A204.1 (cell line): ENCODE data around the gene LDLRAD3.
"Not testable (repeated sequence)": the region's sequence is repeated elsewhere in the genome, so short reads cannot be mapped to it uniquely, and the experiment has no call there.

ENCODE experiments used
- FAIRE-seq: peaks from 2 replicates; lab custom pipeline; 2012; peaks lifted over from hg19 to GRCh38; lab: Jason Lieb, UNC

The LDLRAD3 gene

GRCh38 chr11:35943713-35944502 lies at the start of gene LDLRAD3:
Gene LDLRAD3 (plus strand): TSS chr11:35944062. CDS start chr11:35944099, 37 bp downstream.
- no peak for FAIRE-seq

- no peak for FAIRE-seq
These were observed 46.8 kb upstream of the LDLRAD3 start for GRCh38 chr11:35897019-35897418.

- FAIRE-seq, result no peak
These were observed 40.9 kb upstream of the LDLRAD3 start for GRCh38 chr11:35902961-35903360.

- FAIRE-seq, result no peak
These were observed 38.1 kb upstream of the LDLRAD3 start for GRCh38 chr11:35905646-35906276.

- FAIRE-seq, result no peak
These were observed 37.6 kb upstream of the LDLRAD3 start for GRCh38 chr11:35906277-35906661.

- no peak for FAIRE-seq
These were observed 37.2 kb upstream of the LDLRAD3 start for GRCh38 chr11:35906681-35907080.

- FAIRE-seq, result no peak
These were observed 36.0 kb upstream of the LDLRAD3 start for GRCh38 chr11:35907648-35908431.

GRCh38 chr11:35908432-35908771 lies 35.5 kb upstream of the LDLRAD3 start:
- not testable (repeated sequence) for FAIRE-seq

GRCh38 chr11:35909511-35910265 lies 34.2 kb upstream of the LDLRAD3 start:
- FAIRE-seq, result no peak

- FAIRE-seq, result no peak
These were observed 32.8 kb upstream of the LDLRAD3 start for GRCh38 chr11:35911013-35911412.

- FAIRE-seq, result no peak
These were observed 32.2 kb upstream of the LDLRAD3 start for GRCh38 chr11:35911616-35912165.

- FAIRE-seq, result not testable (repeated sequence)
These were observed 31.4 kb upstream of the LDLRAD3 start for GRCh38 chr11:35912436-35912835.

GRCh38 chr11:35912883-35913624 lies 30.8 kb upstream of the LDLRAD3 start:
- no peak for FAIRE-seq

GRCh38 chr11:35914816-35915215 lies 29.0 kb upstream of the LDLRAD3 start:
- FAIRE-seq, result no peak

GRCh38 chr11:35916270-35916669 lies 27.6 kb upstream of the LDLRAD3 start:
- FAIRE-seq, result no peak

- no peak for FAIRE-seq
These were observed 26.2 kb upstream of the LDLRAD3 start for GRCh38 chr11:35917676-35918075.

GRCh38 chr11:35918716-35919115 lies 25.1 kb upstream of the LDLRAD3 start:
- FAIRE-seq, result no peak

- no peak for FAIRE-seq
These were observed 24.6 kb upstream of the LDLRAD3 start for GRCh38 chr11:35919244-35919643.

- no peak for FAIRE-seq
These were observed 20.4 kb upstream of the LDLRAD3 start for GRCh38 chr11:35923452-35923851.

GRCh38 chr11:35924811-35925210 lies 19.1 kb upstream of the LDLRAD3 start:
- FAIRE-seq, result no peak

GRCh38 chr11:35927104-35927503 lies 16.8 kb upstream of the LDLRAD3 start:
- no peak for FAIRE-seq
